ENCODE data around the gene USP34. TPM values are rescaled to one million over a fixed set of nuclear protein-coding genes. Genes with fewer than 3 reads are reported as not detected.
"Not testable (repeated sequence)": the region's sequence is repeated elsewhere in the genome, so short reads cannot be mapped to it uniquely, and the experiment has no call there.

Gene USP34
- total RNA-seq, 4 donors from 2014 or later: 120 to 210 (median 157) TPM

- Histone ChIP-seq H3K4me1 (peaks cover 0 to 76% (median 3%) of the 10 kb centered on the region in 3 donors), H3K4me3 (no peak overlapping the region), H3K9me3 (no peaks in the 10 kb centered on the region), H3K27me3 (no peaks in the 10 kb centered on the region), H3K36me3 (no peaks in the 10 kb centered on the region), H3K27ac (no peak overlapping the region)
- no peak for TF ChIP-seq CTCF (IDR thresholded peaks at IDR 0.05)
- no peak for TF ChIP-seq EP300 (IDR thresholded peaks at IDR 0.05)
- TF ChIP-seq POLR2AphosphoS5 (IDR thresholded peaks at IDR 0.05): no peak
- no peak for TF ChIP-seq POLR2A (IDR thresholded peaks at IDR 0.05)
- no peak for ATAC-seq
- WGBS, 2 donors (ENCODE audit: low coverage in 1 of 2): 59 to 86% methylated on average over 2 to 6 of the region's 6 CpGs
Measured at GRCh38 chr2:61456746-61457420, 14.0 kb downstream of the USP34 start.

- ATAC-seq: no peak
- WGBS, 2 donors (ENCODE audit: low coverage in 1 of 2): 54 to 61% methylated on average over 4 to 5 of the region's 5 CpGs
- H3K4me1 ChIP-seq: peaks cover 0 to 76% (median 3%) of the 10 kb centered on the region in 3 donors
- no peak overlapping the region for H3K27ac ChIP-seq
- H3K4me3 ChIP-seq: no peak overlapping the region
- no peaks in the 10 kb centered on the region for H3K36me3 ChIP-seq
- no peaks in the 10 kb centered on the region for H3K27me3 ChIP-seq
- no peaks in the 10 kb centered on the region for H3K9me3 ChIP-seq
- TF ChIP-seq POLR2A (IDR thresholded peaks at IDR 0.05) (no peak), CTCF (IDR thresholded peaks at IDR 0.05) (no peak), POLR2AphosphoS5 (IDR thresholded peaks at IDR 0.05) (no peak), EP300 (IDR thresholded peaks at IDR 0.05) (no peak)
Measured at GRCh38 chr2:61456070-61456745, 14.7 kb downstream of the USP34 start.

GRCh38 chr2:61454972-61455371 lies 15.9 kb downstream of the USP34 start:
- H3K4me1 ChIP-seq: peaks cover 0 to 68% (median 3%) of the 10 kb centered on the region in 3 donors
- not testable (repeated sequence) for H3K27me3 ChIP-seq, H3K4me3 ChIP-seq, ATAC-seq, H3K27ac ChIP-seq, H3K36me3 ChIP-seq, H3K9me3 ChIP-seq
- 100% methylated on average over 1 to 2 of the region's 8 CpGs for WGBS, 2 donors (ENCODE audit: low coverage in 1 of 2)

- Histone ChIP-seq H3K36me3 (no peaks in the 10 kb centered on the region), H3K4me1 (peaks cover 0 to 62% (median 3%) of the 10 kb centered on the region in 3 donors), H3K27ac (no peak overlapping the region), H3K27me3 (no peaks in the 10 kb centered on the region), H3K9me3 (no peaks in the 10 kb centered on the region), H3K4me3 (no peak overlapping the region)
- 95 to 100% methylated on average over 3 to 5 of the region's 5 CpGs for WGBS, 2 donors (ENCODE audit: low coverage in 1 of 2)
- no peak for ATAC-seq
- no peak for TF ChIP-seq POLR2AphosphoS5 (IDR thresholded peaks at IDR 0.05)
- TF ChIP-seq CTCF (IDR thresholded peaks at IDR 0.05): no peak
- no peak for TF ChIP-seq EP300 (IDR thresholded peaks at IDR 0.05)
- no peak for TF ChIP-seq POLR2A (IDR thresholded peaks at IDR 0.05)
Measured at GRCh38 chr2:61454383-61454782, 16.5 kb downstream of the USP34 start.

GRCh38 chr2:61452392-61452791 lies 18.5 kb downstream of the USP34 start:
- no peak overlapping the region for H3K4me3 ChIP-seq
- H3K36me3 ChIP-seq: no peaks in the 10 kb centered on the region
- ATAC-seq: no peak
- H3K9me3 ChIP-seq: peaks cover 0 to 3% (median 0%) of the 10 kb centered on the region in 3 donors
- H3K27ac ChIP-seq: no peak overlapping the region
- H3K4me1 ChIP-seq: peaks cover 0 to 42% (median 3%) of the 10 kb centered on the region in 3 donors
- no peak for TF ChIP-seq POLR2A (IDR thresholded peaks at IDR 0.05)
- TF ChIP-seq POLR2AphosphoS5 (IDR thresholded peaks at IDR 0.05): no peak
- no peak for TF ChIP-seq CTCF (IDR thresholded peaks at IDR 0.05)
- no peak for TF ChIP-seq EP300 (IDR thresholded peaks at IDR 0.05)
- 83 to 93% methylated on average over 1 to 2 of the region's 8 CpGs for WGBS, 2 donors (ENCODE audit: low coverage in 1 of 2)
- H3K27me3 ChIP-seq: no peaks in the 10 kb centered on the region

Measured in gastroesophageal sphincter (tissue), 4 donors.